Measurements from ENCODE around the gene SAPCD2. TPM values are rescaled to one million over a fixed set of nuclear protein-coding genes. Genes with fewer than 3 reads are reported as not detected.

Gene SAPCD2
- polyA plus RNA-seq, 1 donor: 12.1 TPM

- H3K36me3 ChIP-seq (ENCODE audit: control insufficient read depth, insufficient read depth, low read length): peaks cover 75% of the 10 kb centered on the region
- DNase-seq: no peak
- no peak overlapping the region for H3K27ac ChIP-seq (ENCODE audit: low read length)
- no peaks in the 10 kb centered on the region for H3K27me3 ChIP-seq (ENCODE audit: control insufficient read depth, insufficient read depth, low read length)
- no peaks in the 10 kb centered on the region for H3K4me1 ChIP-seq (ENCODE audit: control insufficient read depth, insufficient read depth, low read length)
- WGBS (ENCODE audit: insufficient coverage, low lambda C conversion rate): no CpG with 5 or more reads among the region's 27 CpGs
- peaks cover 6% of the 10 kb centered on the region for H3K9me3 ChIP-seq (ENCODE audit: control insufficient read depth, low read depth, low read length)
- no peak overlapping the region for H3K4me3 ChIP-seq (ENCODE audit: low read length)
Measured at GRCh38 chr9:137107312-137107921, 37.1 kb upstream of the SAPCD2 start.

DNA sequence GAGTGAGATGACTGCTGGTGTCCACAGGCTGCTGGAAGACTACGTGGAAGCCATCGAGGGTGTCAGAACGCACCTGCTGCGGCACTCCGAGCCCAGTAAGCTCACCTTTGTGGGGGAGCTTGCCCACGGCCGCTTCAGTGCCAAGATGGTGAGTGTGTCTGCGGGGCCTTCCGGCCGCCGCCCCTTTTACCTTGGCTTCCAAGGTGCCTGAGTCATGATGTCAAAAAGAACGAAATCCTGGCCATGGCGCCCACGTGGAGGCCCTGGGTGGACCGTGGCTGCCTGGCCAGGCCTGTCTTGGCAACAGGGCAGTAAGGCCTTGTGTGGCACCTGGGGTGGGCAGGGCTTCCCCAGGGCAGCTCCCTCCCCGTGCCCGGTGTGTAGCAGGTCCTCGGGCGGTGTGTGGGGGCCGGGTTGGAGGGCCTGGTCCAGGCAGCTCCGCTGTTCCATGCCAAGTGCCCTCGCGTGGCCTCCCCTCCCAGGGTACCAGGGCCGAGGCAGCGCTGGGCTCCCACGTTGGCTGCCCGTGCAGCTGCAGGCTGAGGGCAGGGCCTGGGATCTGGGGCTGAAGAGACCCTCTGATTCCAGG, 36.4 kb upstream of the SAPCD2 start:
- Histone ChIP-seq H3K27me3 (ENCODE audit: control insufficient read depth, insufficient read depth, low read length) (no peaks in the 10 kb centered on the region), H3K36me3 (ENCODE audit: control insufficient read depth, insufficient read depth, low read length) (peaks cover 77% of the 10 kb centered on the region), H3K27ac (ENCODE audit: low read length) (no peak overlapping the region), H3K4me1 (ENCODE audit: control insufficient read depth, insufficient read depth, low read length) (no peaks in the 10 kb centered on the region), H3K9me3 (ENCODE audit: control insufficient read depth, low read depth, low read length) (peaks cover 2% of the 10 kb centered on the region), H3K4me3 (ENCODE audit: low read length) (no peak overlapping the region)
- DNase-seq: no peak
- WGBS (ENCODE audit: insufficient coverage, low lambda C conversion rate): no CpG with 5 or more reads among the region's 27 CpGs

DNA sequence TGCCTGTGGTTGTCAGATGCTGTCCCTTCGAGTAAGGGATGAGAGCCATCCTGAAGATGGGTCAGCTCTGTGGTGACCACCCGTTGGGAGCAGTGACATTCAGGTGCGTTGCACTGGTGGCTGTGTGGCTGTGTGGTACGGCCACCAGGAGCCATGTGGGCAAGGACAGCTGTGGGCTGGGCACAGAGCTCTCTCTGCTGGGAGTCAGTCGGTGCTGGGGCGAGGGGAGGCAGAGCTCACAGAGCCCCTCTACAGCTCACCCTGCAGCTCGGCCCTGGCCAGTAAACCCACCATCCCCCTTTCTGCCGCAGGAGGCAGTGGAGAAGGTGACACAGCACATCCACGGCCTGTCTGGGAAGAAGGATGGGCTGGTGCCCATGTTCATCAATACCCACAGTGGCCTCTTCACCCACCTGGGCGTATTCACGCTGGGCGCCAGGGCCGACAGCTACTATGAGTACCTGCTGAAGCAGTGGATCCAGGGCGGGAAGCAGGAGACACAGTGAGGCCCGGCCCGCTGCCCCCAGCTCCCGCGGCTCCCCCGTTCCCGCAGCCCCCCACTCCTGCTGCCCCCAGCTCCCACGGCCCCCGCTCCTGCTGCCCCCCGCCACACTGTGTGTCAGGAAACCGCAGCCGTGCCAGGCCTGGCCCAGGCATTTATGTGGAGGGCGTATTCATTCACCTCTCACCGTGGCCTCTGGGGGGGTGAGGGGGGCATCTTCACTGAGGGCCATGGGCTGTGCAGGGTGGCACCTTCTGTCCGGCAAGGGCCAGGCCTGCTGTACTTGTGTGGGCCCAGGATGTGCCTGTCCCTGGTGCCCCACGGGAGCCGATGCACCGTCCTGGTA, 35.7 kb upstream of the SAPCD2 start:
- Histone ChIP-seq H3K4me3 (ENCODE audit: low read length) (no peak overlapping the region), H3K9me3 (ENCODE audit: control insufficient read depth, low read depth, low read length) (no peaks in the 10 kb centered on the region), H3K27ac (ENCODE audit: low read length) (no peak overlapping the region), H3K4me1 (ENCODE audit: control insufficient read depth, insufficient read depth, low read length) (no peaks in the 10 kb centered on the region), H3K36me3 (ENCODE audit: control insufficient read depth, insufficient read depth, low read length) (peaks cover 84% of the 10 kb centered on the region), H3K27me3 (ENCODE audit: control insufficient read depth, insufficient read depth, low read length) (no peaks in the 10 kb centered on the region)
- no CpG with 5 or more reads among the region's 31 CpGs for WGBS (ENCODE audit: insufficient coverage, low lambda C conversion rate)
- DNase-seq: no peak

DNA sequence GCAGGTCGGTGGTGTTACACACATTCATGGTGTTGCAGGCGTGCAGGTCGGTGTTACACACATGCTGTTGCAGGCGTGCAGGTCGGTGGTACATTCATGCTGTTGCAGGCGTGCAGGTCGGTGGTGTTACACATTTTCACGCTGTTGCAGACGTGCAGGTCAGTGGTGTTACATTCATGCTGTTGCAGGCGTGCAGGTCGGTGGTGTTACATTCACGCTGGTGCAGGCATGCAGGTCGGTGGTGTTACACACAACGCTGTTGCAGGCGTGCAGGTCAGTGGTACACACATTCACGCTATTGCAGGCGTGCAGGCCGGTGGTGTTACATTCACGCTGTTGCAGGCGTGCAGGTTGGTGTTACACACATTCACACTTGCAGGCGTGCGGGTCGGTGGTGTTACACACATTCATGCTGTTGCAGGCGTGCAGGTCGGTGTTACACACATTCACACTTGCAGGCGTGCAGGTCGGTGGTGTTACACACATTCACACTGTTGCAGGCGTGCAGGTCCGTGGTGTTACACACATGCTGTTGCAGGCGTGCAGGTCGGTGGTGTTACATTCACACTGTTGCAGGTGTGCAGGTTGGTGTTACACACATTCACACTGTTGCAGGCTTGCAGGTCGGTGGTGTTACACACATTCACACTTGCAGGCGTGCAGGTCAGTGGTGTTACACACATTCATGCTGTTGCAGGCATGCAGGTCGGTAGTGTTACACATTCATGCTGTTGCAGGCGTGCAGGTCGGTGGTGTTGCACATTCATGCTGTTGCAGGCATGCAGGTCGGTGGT, 33.0 kb upstream of the SAPCD2 start:
- H3K4me1 ChIP-seq (ENCODE audit: control insufficient read depth, insufficient read depth, low read length): no peaks in the 10 kb centered on the region
- no CpG with 5 or more reads among the region's 37 CpGs for WGBS (ENCODE audit: insufficient coverage, low lambda C conversion rate)
- H3K27me3 ChIP-seq (ENCODE audit: control insufficient read depth, insufficient read depth, low read length): no peaks in the 10 kb centered on the region
- H3K36me3 ChIP-seq (ENCODE audit: control insufficient read depth, insufficient read depth, low read length): peaks cover 90% of the 10 kb centered on the region
- no peak overlapping the region for H3K27ac ChIP-seq (ENCODE audit: low read length)
- no peaks in the 10 kb centered on the region for H3K9me3 ChIP-seq (ENCODE audit: control insufficient read depth, low read depth, low read length)
- no peak overlapping the region for H3K4me3 ChIP-seq (ENCODE audit: low read length)
- no peak for DNase-seq

- no peaks in the 10 kb centered on the region for H3K27me3 ChIP-seq (ENCODE audit: control insufficient read depth, insufficient read depth, low read length)
- H3K9me3 ChIP-seq (ENCODE audit: control insufficient read depth, low read depth, low read length): no peaks in the 10 kb centered on the region
- no peak overlapping the region for H3K4me3 ChIP-seq (ENCODE audit: low read length)
- no peak overlapping the region for H3K27ac ChIP-seq (ENCODE audit: low read length)
- H3K36me3 ChIP-seq (ENCODE audit: control insufficient read depth, insufficient read depth, low read length): peaks cover 80% of the 10 kb centered on the region
- WGBS (ENCODE audit: insufficient coverage, low lambda C conversion rate): no CpG with 5 or more reads among the region's 14 CpGs
- DNase-seq: no peak
- H3K4me1 ChIP-seq (ENCODE audit: control insufficient read depth, insufficient read depth, low read length): no peaks in the 10 kb centered on the region
Measured at GRCh38 chr9:137099231-137099630, 28.9 kb upstream of the SAPCD2 start.

GRCh38 chr9:137097761-137098462, 27.6 kb upstream of the SAPCD2 start:
- no peaks in the 10 kb centered on the region for H3K4me1 ChIP-seq (ENCODE audit: control insufficient read depth, insufficient read depth, low read length)
- peaks cover 68% of the 10 kb centered on the region for H3K36me3 ChIP-seq (ENCODE audit: control insufficient read depth, insufficient read depth, low read length)
- no peaks in the 10 kb centered on the region for H3K9me3 ChIP-seq (ENCODE audit: control insufficient read depth, low read depth, low read length)
- DNase-seq: no peak
- no CpG with 5 or more reads among the region's 20 CpGs for WGBS (ENCODE audit: insufficient coverage, low lambda C conversion rate)
- H3K27ac ChIP-seq (ENCODE audit: low read length): no peak overlapping the region
- no peaks in the 10 kb centered on the region for H3K27me3 ChIP-seq (ENCODE audit: control insufficient read depth, insufficient read depth, low read length)
- no peak overlapping the region for H3K4me3 ChIP-seq (ENCODE audit: low read length)

DNA sequence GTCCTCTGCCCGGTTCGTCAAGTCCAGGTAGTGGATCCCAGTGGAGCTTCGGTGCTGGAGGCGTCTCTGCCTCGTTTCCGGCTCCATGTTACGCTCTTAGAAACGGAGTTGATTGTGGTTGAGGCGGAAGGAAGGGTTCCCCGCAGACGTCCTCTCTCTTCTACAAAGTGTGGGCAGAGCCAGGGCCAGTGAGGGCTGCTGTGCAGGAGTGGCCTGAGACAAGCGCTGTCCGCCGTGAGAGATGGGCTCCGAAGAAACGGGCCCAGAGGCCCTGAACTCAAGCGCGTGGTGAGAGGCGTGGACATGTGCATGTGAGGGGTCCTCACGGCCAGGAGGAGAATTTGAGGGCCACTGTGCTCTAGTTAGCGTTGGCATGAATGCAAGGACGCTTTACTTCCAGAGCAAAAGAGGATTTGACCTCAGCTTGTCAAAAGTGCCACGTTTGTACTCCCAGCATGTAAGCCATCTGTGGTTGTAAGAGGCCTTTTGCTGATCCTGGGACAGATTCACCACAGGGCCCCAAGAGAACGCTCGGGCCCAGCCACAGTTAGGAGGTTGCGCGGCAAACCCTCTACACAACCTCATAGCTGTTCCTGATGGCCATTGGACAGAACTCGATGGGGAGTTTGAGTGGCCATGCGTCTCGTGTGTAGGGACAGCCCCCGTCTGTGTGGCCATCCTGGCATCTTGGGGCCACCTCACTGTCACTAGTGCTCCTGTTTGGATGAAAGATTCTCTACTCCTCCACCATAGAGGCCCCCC, 26.6 kb upstream of the SAPCD2 start:
- no peak for DNase-seq
- H3K27me3 ChIP-seq (ENCODE audit: control insufficient read depth, insufficient read depth, low read length): no peaks in the 10 kb centered on the region
- no peak overlapping the region for H3K27ac ChIP-seq (ENCODE audit: low read length)
- no CpG with 5 or more reads among the region's 31 CpGs for WGBS (ENCODE audit: insufficient coverage, low lambda C conversion rate)
- no peaks in the 10 kb centered on the region for H3K9me3 ChIP-seq (ENCODE audit: control insufficient read depth, low read depth, low read length)
- H3K4me3 ChIP-seq (ENCODE audit: low read length): no peak overlapping the region
- no peaks in the 10 kb centered on the region for H3K4me1 ChIP-seq (ENCODE audit: control insufficient read depth, insufficient read depth, low read length)
- H3K36me3 ChIP-seq (ENCODE audit: control insufficient read depth, insufficient read depth, low read length): peaks cover 63% of the 10 kb centered on the region

DNA sequence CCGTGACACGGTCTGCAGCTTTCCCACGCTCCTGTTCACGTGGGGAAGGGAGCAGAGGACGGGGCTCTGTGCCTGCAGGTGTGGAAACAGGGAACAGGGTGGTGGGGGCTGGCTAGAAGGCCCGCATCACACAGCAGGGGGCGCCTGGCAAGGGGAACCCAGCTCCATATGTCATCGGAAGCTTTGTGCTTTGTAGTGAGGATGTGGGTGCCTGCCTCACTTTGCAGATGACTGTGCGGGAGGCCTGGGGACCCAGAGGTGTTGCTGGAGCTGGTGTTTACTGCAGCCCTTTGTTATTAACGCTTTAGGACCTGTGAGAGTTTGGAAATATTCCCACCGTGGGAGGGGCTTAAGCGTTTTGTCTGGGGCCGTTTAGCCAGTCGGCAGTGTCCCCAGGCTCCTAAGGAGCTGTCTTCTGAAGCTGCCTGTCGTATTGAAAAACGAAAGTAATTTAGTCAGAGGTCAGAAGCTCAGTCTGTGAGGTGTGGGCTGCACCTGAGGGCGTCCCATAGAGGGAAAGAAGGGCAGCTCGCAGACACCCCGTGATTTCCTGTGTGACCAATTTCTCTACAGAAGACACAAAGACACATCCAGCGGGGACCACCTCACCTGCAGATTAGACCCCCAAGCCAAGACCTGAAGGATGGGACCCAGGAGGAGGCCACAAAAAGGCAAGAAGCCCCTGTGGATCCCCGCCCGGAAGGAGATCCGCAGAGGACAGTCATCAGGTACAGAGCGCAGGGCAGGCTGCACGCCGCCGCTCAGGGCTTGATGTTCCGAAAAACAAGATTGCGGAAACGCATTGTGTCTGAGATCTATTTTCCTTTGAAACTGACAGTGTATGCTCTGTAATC, 25.5 kb upstream of the SAPCD2 start:
- Histone ChIP-seq H3K27me3 (ENCODE audit: control insufficient read depth, insufficient read depth, low read length) (no peaks in the 10 kb centered on the region), H3K36me3 (ENCODE audit: control insufficient read depth, insufficient read depth, low read length) (peaks cover 60% of the 10 kb centered on the region), H3K4me1 (ENCODE audit: control insufficient read depth, insufficient read depth, low read length) (no peaks in the 10 kb centered on the region), H3K9me3 (ENCODE audit: control insufficient read depth, low read depth, low read length) (no peaks in the 10 kb centered on the region), H3K4me3 (ENCODE audit: low read length) (no peak overlapping the region), H3K27ac (ENCODE audit: low read length) (no peak overlapping the region)
- no CpG with 5 or more reads among the region's 30 CpGs for WGBS (ENCODE audit: insufficient coverage, low lambda C conversion rate)
- DNase-seq: peak in 1 of 2 donors; percentile 41
